Ovary (tissue), 9 donors: ENCODE data around the gene MAP4. TPM values are rescaled to one million over a fixed set of nuclear protein-coding genes. Genes with fewer than 3 reads are reported as not detected.

Experiments
- DNase-seq, 5 donors: peaks; one replicate each; pipeline ENCODE4 v3.0.0-alpha.2; 2019 to 2020
- H3K27ac ChIP-seq, 2 donors: fragments of 200-600 bp; one replicate each; pipeline versions ENCODE4 v1.5.1 to v1.8.0; 2019 to 2022
- H3K27me3 ChIP-seq: fragments of 200-600 bp; one replicate; pipeline ENCODE4 v1.8.0; 2022
- H3K36me3 ChIP-seq: fragments of 200-600 bp; sonication (generic); one replicate; pipeline ENCODE4 v1.5.1; 2019
- H3K4me1 ChIP-seq: one replicate; pipeline ENCODE4 v1.8.1; 2013; ENCODE audit warnings: mild to moderate bottlenecking, moderate library complexity; ENCODE audit not compliant: insufficient read depth
- H3K4me3 ChIP-seq: fragments of 200-600 bp; sonication (generic); one replicate; pipeline ENCODE4 v1.5.1; 2017
- H3K9me3 ChIP-seq, 2 donors: fragments of 200-600 bp in 1 of 2; sonication (generic) in 1 of 2; one replicate each; pipeline versions ENCODE4 v1.5.1 to v1.8.1; 2013 to 2019; ENCODE audit warnings: mild to moderate bottlenecking in 1 of 2, moderate library complexity in 1 of 2
- EP300 ChIP-seq: sonication (generic); formaldehyde crosslinking; IDR thresholded peaks from one replicate; pipeline ENCODE4 v1.6.1; 2017; ENCODE audit warnings: antibody characterized with exemption
- POLR2A ChIP-seq: fragments of 450-650 bp; IDR thresholded peaks from one replicate; pipeline ENCODE4 v1.6.1; 2017; ENCODE audit warnings: antibody characterized with exemption, mild to moderate bottlenecking, moderate library complexity
- WGBS, 3 donors: extraction: QIAGEN DNeasy Blood & Tissue Kit in 1 of 3; methylation state at CpG; one replicate each; pipeline versions ENCODE4 v1.1.5 to v1.1.7; 2013 to 2017; 5-methylcytosine and 5-hydroxymethylcytosine counted together
- intact Hi-C, 4 donors: fragments of 100-400 bp; cut with DNase I; formaldehyde crosslinking; loops; one replicate each; pipeline versions ENCODE4 v1.11.0 to v1.15.1; 2022 to 2023
- polyA plus RNA-seq, 2 donors: library from polyadenylated mRNA; stranded (reverse); fragments of 200-250 nt in 1 of 2; fragments of 350-450 nt in 1 of 2; fragmentation: Illumina TruSeq in 1 of 2; extraction: RNeasy Lipid Tissue Mini Kit (QIAGEN cat#74804) in 1 of 2; gene quantifications; one replicate each; pipeline ENCODE4 v1.2.3, GENCODE V29; 2013 to 2014
- total RNA-seq, 7 donors: library from RNA; depleted of rRNA in 2 of 7; stranded (reverse); fragments of >200 nt in 2 of 7; fragmentation: NEBNext Ultra II Directional in 3 of 7; extraction: Animal tissue kit (Norgen Biotek cat#: 25700) in 3 of 7; gene quantifications; one replicate each; pipeline versions ENCODE4 v1.1.0 to v1.2.4, GENCODE V29; 2016 to 2023
- TF ChIP-seq, protein P1 (sequence below), 3 donors: fragments of 450-650 bp in 2 of 3; fragments of 200-600 bp in 1 of 3; IDR thresholded peaks; one replicate each; pipeline versions ENCODE4 v1.5.1 to v1.8.0; 2016 to 2022; ENCODE audit warnings: antibody characterized with exemption in 3 of 3, mild to moderate bottlenecking in 1 of 3
- donor health status: DM: no; HTN: no; CAD: no; lungs with moderate emphysema.
- donor health status: DM: no; HTN: no; CAD: no.
- donor health status: Bipolar disorder and iron deficiency.
- donor health status: DM: yes; HTN: yes; CAD: no.
- donor health status: DM: no; HTN: no; CAD: no.
- donor health status: DM: yes; HTN: yes; CAD: no.

The MAP4 gene
- total and polyA plus RNA-seq, 9 donors = 64.9 to 271 (median 196) TPM

DNA sequence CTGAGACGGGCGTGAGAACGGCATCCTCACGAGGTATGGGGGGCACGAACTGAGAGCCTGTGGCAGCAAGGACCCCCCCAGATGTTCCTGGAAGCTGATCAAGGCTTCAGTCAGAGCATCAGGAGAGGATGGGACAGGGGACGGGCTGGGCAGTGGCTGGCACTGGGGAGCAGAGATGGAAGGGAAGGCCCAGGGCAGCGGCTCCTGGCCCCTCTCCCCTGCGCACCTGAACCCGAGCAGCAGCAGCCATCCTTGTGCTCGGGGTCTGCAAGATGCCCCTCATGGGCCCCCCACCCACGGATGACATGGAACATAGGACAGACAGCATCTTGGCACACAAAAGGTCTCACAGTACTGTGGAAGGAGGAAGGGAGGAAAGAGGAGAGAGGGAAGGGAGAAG is 161.9 kb downstream of the MAP4 start:
- H3K27me3 ChIP-seq = no peaks in the 10 kb centered on the region
- no peak overlapping the region for H3K4me3 ChIP-seq
- TF ChIP-seq POLR2A = no peak
- TF ChIP-seq, protein P1, sequence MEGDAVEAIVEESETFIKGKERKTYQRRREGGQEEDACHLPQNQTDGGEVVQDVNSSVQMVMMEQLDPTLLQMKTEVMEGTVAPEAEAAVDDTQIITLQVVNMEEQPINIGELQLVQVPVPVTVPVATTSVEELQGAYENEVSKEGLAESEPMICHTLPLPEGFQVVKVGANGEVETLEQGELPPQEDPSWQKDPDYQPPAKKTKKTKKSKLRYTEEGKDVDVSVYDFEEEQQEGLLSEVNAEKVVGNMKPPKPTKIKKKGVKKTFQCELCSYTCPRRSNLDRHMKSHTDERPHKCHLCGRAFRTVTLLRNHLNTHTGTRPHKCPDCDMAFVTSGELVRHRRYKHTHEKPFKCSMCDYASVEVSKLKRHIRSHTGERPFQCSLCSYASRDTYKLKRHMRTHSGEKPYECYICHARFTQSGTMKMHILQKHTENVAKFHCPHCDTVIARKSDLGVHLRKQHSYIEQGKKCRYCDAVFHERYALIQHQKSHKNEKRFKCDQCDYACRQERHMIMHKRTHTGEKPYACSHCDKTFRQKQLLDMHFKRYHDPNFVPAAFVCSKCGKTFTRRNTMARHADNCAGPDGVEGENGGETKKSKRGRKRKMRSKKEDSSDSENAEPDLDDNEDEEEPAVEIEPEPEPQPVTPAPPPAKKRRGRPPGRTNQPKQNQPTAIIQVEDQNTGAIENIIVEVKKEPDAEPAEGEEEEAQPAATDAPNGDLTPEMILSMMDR (IDR thresholded peaks at IDR 0.05) = no peak
- no peak for TF ChIP-seq EP300
- H3K4me1 ChIP-seq = no peaks in the 10 kb centered on the region
- H3K36me3 ChIP-seq = no peaks in the 10 kb centered on the region
- intact Hi-C loops = no loop called here
- H3K27ac ChIP-seq = no peak overlapping the region
- DNase-seq = peak in 1 of 5 donors; percentile 25
- H3K9me3 ChIP-seq = no peaks in the 10 kb centered on the region
- 66 to 74% (median 70%) methylated on average over 11 of the region's 11 CpGs for WGBS, 3 donors

GRCh38 chr3:47852604-47853602 is 163.3 kb downstream of the MAP4 start:
- 83 to 86% (median 84%) methylated on average over 28 to 36 of the region's 36 CpGs for WGBS, 3 donors
- no peak overlapping the region for H3K4me3 ChIP-seq
- no peaks in the 10 kb centered on the region for H3K36me3 ChIP-seq
- intact Hi-C loops = no loop called here
- no peak overlapping the region for H3K27ac ChIP-seq
- TF ChIP-seq EP300 = no peak
- TF ChIP-seq, protein P1 (IDR thresholded peaks at IDR 0.05) = no peak
- TF ChIP-seq POLR2A = no peak
- no peaks in the 10 kb centered on the region for H3K27me3 ChIP-seq
- H3K9me3 ChIP-seq = no peaks in the 10 kb centered on the region
- no peak for DNase-seq
- H3K4me1 ChIP-seq = no peaks in the 10 kb centered on the region

DNA sequence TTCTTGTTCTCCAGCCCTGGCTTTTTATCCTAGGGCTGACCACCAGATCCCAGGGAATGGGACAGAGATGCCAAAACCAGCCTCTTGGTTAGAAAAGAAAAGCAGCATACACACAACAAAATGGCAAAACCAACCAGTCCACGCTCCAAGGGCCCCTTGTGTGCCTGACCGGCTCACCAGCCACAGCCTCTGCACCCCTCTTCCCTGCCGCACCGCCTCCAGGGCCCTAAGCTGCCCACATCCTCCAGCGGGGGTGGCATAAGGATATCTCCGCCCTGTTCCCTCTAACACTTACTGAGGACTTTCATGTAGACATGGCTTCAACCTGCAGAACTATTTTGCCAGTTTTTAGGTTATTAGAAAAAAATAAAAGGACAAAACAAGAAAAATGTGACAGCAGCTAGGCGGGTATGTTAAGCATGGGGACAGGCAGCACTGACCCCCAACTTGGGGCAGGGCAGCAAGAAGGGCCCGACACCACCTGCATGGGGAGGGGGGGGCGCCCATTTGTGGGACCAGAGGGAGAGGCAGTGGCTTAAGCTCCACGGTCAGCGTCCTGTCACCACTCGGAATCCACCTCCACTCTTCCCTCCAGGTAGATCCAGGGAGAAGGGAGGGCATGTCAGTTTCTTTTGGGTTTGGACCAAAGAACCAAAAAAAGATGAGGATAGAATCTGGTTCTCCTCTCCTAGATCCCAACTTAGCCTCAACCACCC is 164.2 kb downstream of the MAP4 start:
- H3K4me3 ChIP-seq = no peak overlapping the region
- no peaks in the 10 kb centered on the region for H3K27me3 ChIP-seq
- TF ChIP-seq, protein P1 (IDR thresholded peaks at IDR 0.05) = no peak
- TF ChIP-seq POLR2A (no peak), EP300 (no peak)
- no peak for DNase-seq
- H3K4me1 ChIP-seq = no peaks in the 10 kb centered on the region
- no peak overlapping the region for H3K27ac ChIP-seq
- no peaks in the 10 kb centered on the region for H3K36me3 ChIP-seq
- intact Hi-C loops = no loop called here
- H3K9me3 ChIP-seq = no peaks in the 10 kb centered on the region
- 86 to 91% (median 90%) methylated on average over 12 of the region's 12 CpGs for WGBS, 3 donors

- intact Hi-C loops = no loop called here
- 63 to 69% (median 69%) methylated on average over 13 to 14 of the region's 14 CpGs for WGBS, 3 donors
- Histone ChIP-seq H3K27ac (no peak overlapping the region), H3K9me3 (no peaks in the 10 kb centered on the region), H3K4me1 (no peaks in the 10 kb centered on the region), H3K36me3 (no peaks in the 10 kb centered on the region), H3K4me3 (no peak overlapping the region), H3K27me3 (no peaks in the 10 kb centered on the region)
- DNase-seq = no peak
- TF ChIP-seq, protein P1 (IDR thresholded peaks at IDR 0.05) = no peak
- TF ChIP-seq EP300 (no peak), POLR2A (no peak)
These were observed 165.4 kb downstream of the MAP4 start for GRCh38 chr3:47850564-47851410.
